ENCODE measurements around the gene PLEKHB1.
"Not testable (repeated sequence)": the region's sequence is repeated elsewhere in the genome, so short reads cannot be mapped to it uniquely, and the experiment has no call there.

GRCh38 chr11:73676552-73676951 lies 30.2 kb downstream of the PLEKHB1 start:
- TF ChIP-seq CTCF, POLR2A (IDR thresholded peaks at IDR 0.05): not testable (repeated sequence)
